Mesothelial cell of epicardium (in vitro differentiated cells): ENCODE results near the gene TIMP1. TPM values are rescaled to one million over a fixed set of nuclear protein-coding genes. Genes with fewer than 3 reads are reported as not detected.

Source experiments
- DNase-seq, 2 experiments: peaks; one replicate each; pipeline ENCODE4 v3.0.0; 2021; ENCODE audit warnings: low spot score in 2 of 2; ENCODE audit not compliant: unreplicated experiment in 2 of 2
- H3K27ac Mint-ChIP-seq: 2 replicates; pipeline ENCODE4 v1.8.0; 2021; ENCODE audit warnings: mixed read lengths
- H3K27me3 Mint-ChIP-seq: 2 replicates; pipeline ENCODE4 v1.8.0; 2021; ENCODE audit warnings: low read depth, mixed read lengths
- H3K36me3 Mint-ChIP-seq: 2 replicates; pipeline ENCODE4 v1.8.0; 2021; ENCODE audit warnings: mixed read lengths
- H3K4me1 Mint-ChIP-seq: 2 replicates; pipeline ENCODE4 v1.8.0; 2021; ENCODE audit warnings: mixed read lengths
- H3K4me3 Mint-ChIP-seq: 2 replicates; pipeline ENCODE4 v1.8.0; 2021; ENCODE audit warnings: mild to moderate bottlenecking, moderate library complexity, mixed read lengths
- H3K9me3 Mint-ChIP-seq: 2 replicates; pipeline ENCODE4 v1.8.0; 2021; ENCODE audit warnings: mixed read lengths
- total RNA-seq: library from RNA; stranded (reverse); gene quantifications from 3 replicates; pipeline ENCODE4 v1.2.1, GENCODE V29; 2021
- TF ChIP-seq, protein P1 (sequence below): fragments of 200-600 bp; sonication (generic); IDR thresholded peaks from one replicate; pipeline ENCODE4 v1.5.0; 2021; ENCODE audit warnings: antibody characterized with exemption; ENCODE audit not compliant: unreplicated experiment

Gene TIMP1
- total RNA-seq, 1 donor from 2014 or later = 117 TPM

DNA sequence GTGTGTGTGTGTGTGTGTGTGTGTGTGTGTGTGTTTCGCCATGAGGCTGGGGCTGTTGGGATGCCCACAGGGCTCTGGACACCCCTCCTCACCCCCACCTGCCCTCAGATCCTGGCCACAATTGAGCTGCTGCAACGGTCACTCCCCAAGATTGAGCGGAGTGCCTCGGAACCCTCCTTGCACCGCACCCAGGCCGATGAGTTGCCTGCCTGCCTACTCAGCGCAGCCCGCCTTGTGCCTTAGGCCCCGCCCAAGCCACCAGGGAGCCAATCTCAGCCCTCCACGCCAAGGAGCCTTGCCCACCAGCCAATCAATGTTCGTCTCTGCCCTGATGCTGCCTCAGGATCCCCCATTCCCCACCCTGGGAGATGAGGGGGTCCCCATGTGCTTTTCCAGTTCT is 11.0 kb upstream of the TIMP1 start:
- Mint-ChIP-seq H3K9me3 (peaks cover 18% of the 10 kb centered on the region), H3K4me1 (peaks cover 11% of the 10 kb centered on the region), H3K36me3 (peaks cover 28% of the 10 kb centered on the region), H3K4me3 (no peak overlapping the region), H3K27ac (no peak overlapping the region), H3K27me3 (no peaks in the 10 kb centered on the region)
- TF ChIP-seq, protein P1, sequence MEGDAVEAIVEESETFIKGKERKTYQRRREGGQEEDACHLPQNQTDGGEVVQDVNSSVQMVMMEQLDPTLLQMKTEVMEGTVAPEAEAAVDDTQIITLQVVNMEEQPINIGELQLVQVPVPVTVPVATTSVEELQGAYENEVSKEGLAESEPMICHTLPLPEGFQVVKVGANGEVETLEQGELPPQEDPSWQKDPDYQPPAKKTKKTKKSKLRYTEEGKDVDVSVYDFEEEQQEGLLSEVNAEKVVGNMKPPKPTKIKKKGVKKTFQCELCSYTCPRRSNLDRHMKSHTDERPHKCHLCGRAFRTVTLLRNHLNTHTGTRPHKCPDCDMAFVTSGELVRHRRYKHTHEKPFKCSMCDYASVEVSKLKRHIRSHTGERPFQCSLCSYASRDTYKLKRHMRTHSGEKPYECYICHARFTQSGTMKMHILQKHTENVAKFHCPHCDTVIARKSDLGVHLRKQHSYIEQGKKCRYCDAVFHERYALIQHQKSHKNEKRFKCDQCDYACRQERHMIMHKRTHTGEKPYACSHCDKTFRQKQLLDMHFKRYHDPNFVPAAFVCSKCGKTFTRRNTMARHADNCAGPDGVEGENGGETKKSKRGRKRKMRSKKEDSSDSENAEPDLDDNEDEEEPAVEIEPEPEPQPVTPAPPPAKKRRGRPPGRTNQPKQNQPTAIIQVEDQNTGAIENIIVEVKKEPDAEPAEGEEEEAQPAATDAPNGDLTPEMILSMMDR = no peak
- no peak for DNase-seq

DNA sequence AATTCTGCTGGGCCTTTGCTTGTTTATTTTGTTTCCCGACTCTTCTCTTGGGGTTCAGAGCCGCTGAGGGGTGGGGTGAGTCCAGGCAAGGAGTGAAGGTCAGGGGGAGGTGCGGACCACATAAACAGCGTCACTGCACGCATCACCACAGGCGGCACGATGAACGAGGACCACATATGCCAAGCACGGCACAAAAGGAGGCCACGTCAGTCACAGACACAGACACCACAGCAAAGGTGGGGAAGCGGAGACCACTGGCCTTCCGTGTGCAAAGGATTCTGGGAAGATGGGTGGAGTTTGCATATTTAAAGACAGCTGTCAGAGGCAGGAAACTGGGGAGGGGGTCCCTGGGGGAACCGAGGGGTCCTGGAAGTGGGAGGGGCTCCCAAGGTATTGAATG is 10.3 kb upstream of the TIMP1 start:
- TF ChIP-seq, protein P1 = no peak
- Mint-ChIP-seq H3K27me3 (no peaks in the 10 kb centered on the region), H3K4me3 (no peak overlapping the region), H3K36me3 (peaks cover 26% of the 10 kb centered on the region), H3K4me1 (peaks cover 11% of the 10 kb centered on the region), H3K27ac (no peak overlapping the region), H3K9me3 (peaks cover 20% of the 10 kb centered on the region)
- DNase-seq = no peak

DNA sequence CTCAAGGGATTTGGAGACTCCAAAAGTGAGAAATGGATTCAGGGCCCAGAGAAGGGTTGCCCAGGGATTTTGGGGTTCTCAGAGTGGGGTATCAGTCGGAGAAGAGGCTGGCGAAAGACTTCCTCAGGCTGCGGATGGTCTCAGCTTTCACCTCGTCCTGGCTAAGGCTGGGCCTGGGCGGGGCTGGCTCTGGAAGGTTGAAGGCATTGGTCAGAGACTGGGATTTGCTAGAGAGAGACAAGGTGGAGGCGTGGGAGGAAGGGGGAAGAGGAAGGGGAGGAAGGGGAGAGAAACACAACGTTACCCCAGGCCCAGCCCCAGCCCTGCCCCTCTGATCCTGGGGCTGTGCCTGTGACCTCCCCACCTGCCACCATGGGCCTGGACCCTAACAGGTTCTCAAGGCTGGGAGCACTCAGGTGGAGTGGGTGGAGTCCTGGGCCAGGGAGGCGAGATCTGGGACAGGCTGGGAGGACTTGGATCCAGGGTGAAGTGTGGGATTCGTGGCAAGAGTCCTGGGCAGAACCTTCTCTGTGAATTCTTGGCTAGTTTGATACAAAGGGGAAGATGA is 9.4 kb upstream of the TIMP1 start:
- Mint-ChIP-seq H3K27me3 (no peaks in the 10 kb centered on the region), H3K9me3 (peaks cover 18% of the 10 kb centered on the region), H3K4me1 (peaks cover 11% of the 10 kb centered on the region), H3K36me3 (peaks cover 23% of the 10 kb centered on the region), H3K4me3 (peak overlapping the region; percentile 77), H3K27ac (peak overlapping the region; percentile 90)
- DNase-seq = no peak
- TF ChIP-seq, protein P1 = no peak

DNA sequence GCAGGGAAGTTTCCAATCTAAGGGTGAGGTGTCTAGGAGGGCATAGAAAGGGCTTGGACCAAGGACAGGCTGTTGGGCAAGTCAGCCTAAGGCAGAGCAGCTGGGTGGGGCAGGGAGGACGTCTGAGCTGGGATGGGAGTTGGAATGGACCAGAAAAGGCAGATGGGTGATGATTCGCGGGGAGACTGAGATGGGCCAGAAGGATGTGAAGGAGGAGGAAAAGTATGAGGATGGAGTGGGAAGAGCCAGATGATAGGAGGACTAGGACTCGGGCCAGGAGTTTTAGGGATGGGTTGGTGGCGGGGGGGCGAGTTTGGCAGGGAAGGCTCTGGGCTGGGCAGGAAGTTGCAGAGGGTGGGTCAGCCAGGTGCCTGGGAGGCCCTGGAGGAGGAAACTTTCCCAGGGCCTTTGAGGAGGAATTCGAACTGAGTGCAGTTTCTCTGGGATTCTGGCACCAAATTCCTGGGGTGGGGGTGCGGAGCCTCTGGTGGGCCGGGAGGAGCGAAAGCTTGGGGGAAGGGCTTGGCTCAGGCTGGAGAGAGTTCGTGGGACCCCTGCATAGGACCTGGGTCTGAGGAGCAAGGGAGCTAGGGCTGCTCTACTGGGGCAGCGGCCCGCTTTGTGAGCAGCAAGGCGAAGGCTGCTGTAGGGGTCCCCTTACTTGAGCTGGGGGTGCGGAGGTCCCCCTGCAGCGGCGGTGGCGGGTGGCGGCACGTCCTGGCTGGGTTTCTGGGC is 8.7 kb upstream of the TIMP1 start:
- DNase-seq = peak in 1 of 2 experiments; percentile 64
- H3K27me3 Mint-ChIP-seq = no peaks in the 10 kb centered on the region
- peak overlapping the region; percentile 77 for H3K4me3 Mint-ChIP-seq

DNA sequence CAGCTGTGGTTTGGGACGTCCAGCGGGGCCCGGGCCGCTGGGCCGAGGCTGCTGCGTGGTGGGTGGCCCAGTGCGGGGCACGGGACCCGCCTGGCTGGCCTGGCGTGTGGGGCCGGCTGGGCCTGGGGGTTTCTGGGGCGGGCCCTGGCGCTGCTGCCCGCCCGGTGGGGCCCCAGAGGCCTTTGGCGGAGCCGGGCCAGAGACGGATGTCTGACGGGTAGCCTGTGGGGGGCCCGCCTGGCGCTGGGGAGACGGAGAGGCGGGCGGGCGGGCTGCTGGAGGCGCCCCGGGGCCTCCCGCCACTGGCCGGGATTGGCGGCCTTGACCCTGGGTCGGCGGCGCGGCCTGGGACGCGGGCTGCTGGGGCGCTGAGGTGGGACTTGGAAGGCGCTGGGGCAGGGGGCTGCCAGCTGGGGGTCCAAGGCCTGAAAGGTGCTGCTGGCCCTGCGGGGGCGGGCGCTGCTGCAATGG is 8.1 kb upstream of the TIMP1 start:
- TF ChIP-seq, protein P1 = no peak
- Mint-ChIP-seq H3K4me3 (peak overlapping the region; percentile 77), H3K9me3 (peaks cover 18% of the 10 kb centered on the region), H3K27ac (no peak overlapping the region), H3K4me1 (peaks cover 20% of the 10 kb centered on the region), H3K36me3 (peaks cover 21% of the 10 kb centered on the region), H3K27me3 (no peaks in the 10 kb centered on the region)
- DNase-seq = no peak

More for the DNA sequence above, 8.7 kb upstream of the TIMP1 start:
- peak overlapping the region; percentile 90 for H3K27ac Mint-ChIP-seq
- H3K9me3 Mint-ChIP-seq = peaks cover 18% of the 10 kb centered on the region
- TF ChIP-seq, protein P1 = no peak
- peaks cover 17% of the 10 kb centered on the region for H3K4me1 Mint-ChIP-seq
- H3K36me3 Mint-ChIP-seq = peaks cover 23% of the 10 kb centered on the region
